K562 (cell line): ENCODE measurements around the gene SLC35B4. TPM values are rescaled to one million over a fixed set of nuclear protein-coding genes. Genes with fewer than 3 reads are reported as not detected.

Experiments
- C11orf30 ChIP-seq: fragments of 450-650 bp; IDR thresholded peaks from 2 replicates; pipeline ENCODE4 v1.6.1; 2016; ENCODE audit warnings: low read depth, mild to moderate bottlenecking
- ELF2 ChIP-seq: fragments of 250-450 bp; sonication (Bioruptor Pico); IDR thresholded peaks from 2 replicates; pipeline ENCODE4 v1.5.0; 2021; ENCODE audit warnings: mild to moderate bottlenecking
- FOXJ2 ChIP-seq: fragments of 200-800 bp; sonication (Bioruptor generic); IDR thresholded peaks from 2 replicates; pipeline ENCODE4 v1.6.1; 2016; ENCODE audit warnings: missing genetic modification characterization, missing compliant biosample characterization
- HOMEZ ChIP-seq: fragments of 250-450 bp; sonication (Bioruptor Pico); IDR thresholded peaks from 2 replicates; pipeline ENCODE4 v1.4.0; 2020; ENCODE audit warnings: mild to moderate bottlenecking, moderate library complexity
- ID3 ChIP-seq, 2 experiments: fragments of 250-450 bp in 1 of 2; fragments of 450-650 bp in 1 of 2; sonication (Bioruptor Pico) in 1 of 2; IDR thresholded peaks; 2 replicates each; pipeline versions ENCODE4 v1.6.1 to v1.8.0; 2016 to 2021; ENCODE audit warnings: mild to moderate bottlenecking in 2 of 2, moderate library complexity in 2 of 2, missing compliant biosample characterization in 1 of 2, missing genetic modification characterization in 1 of 2
- KDM1A ChIP-seq, 2 experiments: fragments of 450-650 bp; IDR thresholded peaks; 2 replicates each; pipeline ENCODE4 v1.6.1; 2016; ENCODE audit warnings: mild to moderate bottlenecking in 2 of 2
- LARP7 ChIP-seq: fragments of 450-650 bp; IDR thresholded peaks from 2 replicates; pipeline ENCODE4 v1.6.1; 2016
- MEF2D ChIP-seq: conservative IDR thresholded peaks from 2 replicates; pipeline ENCODE4 v1.6.1; 2016; ENCODE audit warnings: low read depth, missing genetic modification characterization, missing compliant biosample characterization
- POLR3G ChIP-seq: IDR thresholded peaks from 2 replicates; pipeline ENCODE4 v1.6.1; 2011; ENCODE audit not compliant: insufficient read length, insufficient replicate concordance; ENCODE audit errors: extremely low read depth
- SFPQ ChIP-seq: fragments of 200-400 bp; formaldehyde crosslinking; IDR thresholded peaks from 2 replicates; pipeline ENCODE4 v1.6.1; 2017; ENCODE audit warnings: mild to moderate bottlenecking, low read depth, low read length, moderate library complexity
- SIN3B ChIP-seq: fragments of 450-650 bp; IDR thresholded peaks from 2 replicates; pipeline ENCODE4 v1.6.1; 2017; ENCODE audit warnings: low read depth, mild to moderate bottlenecking, moderate library complexity
- ZFP30 ChIP-seq: fragments of 250-450 bp; sonication (Bioruptor Pico); IDR thresholded peaks from 2 replicates; pipeline ENCODE4 v1.8.0; 2022; ENCODE audit warnings: moderate library complexity, mild to moderate bottlenecking, inconsistent platforms, borderline replicate concordance
- ZNF175 ChIP-seq: fragments of 200-800 bp; sonication (Bioruptor generic); IDR thresholded peaks from 2 replicates; pipeline ENCODE4 v1.6.1; 2016; ENCODE audit warnings: low read depth, mild to moderate bottlenecking, missing genetic modification characterization, missing compliant biosample characterization
- ZNF318 ChIP-seq, 2 experiments: fragments of 450-650 bp; IDR thresholded peaks; 2 replicates each; pipeline ENCODE4 v1.6.1; 2016; ENCODE audit warnings: mild to moderate bottlenecking in 2 of 2, borderline replicate concordance in 1 of 2, low read depth in 1 of 2, moderate library complexity in 1 of 2
- polyA plus RNA-seq, 8 experiments: library from polyadenylated mRNA; depleted of rRNA in 4 of 8; stranded (reverse) in 5 of 8; unstranded in 3 of 8; fragments of >200 nt; fragmentation: Nextera tagmentation in 2 of 8; fragmentation: Illumina TruSeq in 1 of 8; extraction: Ambion mirVana in 2 of 8; extraction: Trizol in 1 of 8; gene quantifications; 2 replicates each; pipeline versions ENCODE4 v1.2.1 to v1.2.3, GENCODE V29; 2011 to 2014; ENCODE audit warnings: inconsistent platforms in 1 of 8, missing spikeins in 1 of 8
- total RNA-seq, 7 experiments: library from RNA; depleted of rRNA in 6 of 7; stranded (reverse); fragments of >200 nt in 6 of 7; fragmentation: Illumina TruSeq in 2 of 7; extraction: Trizol in 2 of 7; gene quantifications; 2 replicates each; pipeline versions ENCODE4 v1.2.1 to v1.2.3, GENCODE V29; 2011 to 2021; ENCODE audit warnings: low replicate concordance in 1 of 7

The SLC35B4 gene
- total and polyA plus RNA-seq, 9 of the 15 experiments (the other 6 are each of a cell fraction or from before 2014, with no cell fraction given) = 6.1 to 34.9 (median 17.6) TPM

DNA sequence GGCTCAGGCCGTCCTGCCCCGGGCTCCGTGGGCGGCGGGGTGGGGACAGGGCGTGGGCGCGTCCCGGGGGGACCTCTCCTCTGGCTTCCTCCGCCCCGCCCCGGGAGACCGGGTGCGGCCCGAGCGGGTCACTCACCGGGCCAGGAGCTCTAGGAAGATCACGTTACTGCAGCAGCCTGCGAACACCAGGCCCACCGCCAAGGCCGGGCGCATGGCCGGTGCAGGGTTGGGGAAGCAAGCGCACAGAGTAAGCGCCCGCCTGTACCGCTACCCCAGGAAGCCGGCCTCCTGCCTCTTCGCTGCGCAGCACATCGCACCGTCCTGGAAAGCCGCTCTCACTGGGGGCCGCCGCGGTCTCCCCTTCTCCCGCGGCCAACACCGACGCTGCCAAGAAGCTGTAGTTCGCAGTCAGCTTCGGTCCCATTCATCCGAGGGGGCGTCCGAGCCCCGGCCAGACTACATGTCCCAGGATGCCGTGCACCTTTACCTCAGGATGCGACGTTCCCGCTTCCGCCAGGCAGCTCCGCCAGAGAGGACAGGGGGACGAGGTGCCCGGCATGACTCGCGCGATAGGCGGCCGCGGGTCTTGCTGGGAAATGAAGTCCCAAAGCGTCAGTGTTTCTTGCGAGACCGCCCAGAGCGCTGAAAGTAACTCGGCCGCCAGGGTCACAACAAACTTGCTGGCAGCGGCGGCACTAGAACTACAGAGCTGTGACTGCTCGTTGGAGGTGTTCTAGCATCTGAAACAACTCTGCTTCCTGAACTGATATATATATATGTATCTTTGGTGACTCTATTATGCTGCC lies at the start of gene SLC35B4 (continued):
- no peak for TF ChIP-seq SFPQ
- no peak for TF ChIP-seq ZNF318 (IDR thresholded peaks at IDR 0.05; ENCODE audit: borderline replicate concordance in 1 of 2, low read depth in 1 of 2)
- no peak for TF ChIP-seq ZNF175
- TF ChIP-seq FOXJ2 (tag) = peak; percentile 85
- TF ChIP-seq C11orf30 = peak; percentile 73
- no peak for TF ChIP-seq POLR3G
- no peak for TF ChIP-seq ID3 (CRISPR knock-in tag; IDR thresholded peaks at IDR 0.05)
- peak; percentile 81; the same call in 1 of the 2 replicates for TF ChIP-seq ID3 (tag; IDR thresholded peaks at IDR 0.05)
- no peak for TF ChIP-seq KDM1A (IDR thresholded peaks at IDR 0.05)
- peak; percentile 16; the same call in 1 of the 2 replicates for TF ChIP-seq HOMEZ (CRISPR knock-in tag)
- TF ChIP-seq ZFP30 (CRISPR knock-in tag) = no peak
- peak; percentile 95 for TF ChIP-seq ELF2 (CRISPR knock-in tag)
- no peak for TF ChIP-seq MEF2D
- peak; percentile 65 for TF ChIP-seq SIN3B
- TF ChIP-seq LARP7 = peak; percentile 44; the same call in 1 of the 2 replicates
